ENCODE data around the gene LRRC3.
"Not testable (repeated sequence)": the region's sequence is repeated elsewhere in the genome, so short reads cannot be mapped to it uniquely, and the experiment has no call there.

Gene LRRC3

GRCh38 chr21:44499211-44499560 lies 43.9 kb downstream of the LRRC3 start:
- no peak for DNase-seq

GRCh38 chr21:44499631-44500030 lies 44.3 kb downstream of the LRRC3 start:
- no peak for DNase-seq

GRCh38 chr21:44500111-44500510 lies 44.8 kb downstream of the LRRC3 start:
- DNase-seq = no peak

GRCh38 chr21:44502171-44502958 lies 47.1 kb downstream of the LRRC3 start:
- DNase-seq = no peak

- not testable (repeated sequence) for DNase-seq
Measured at GRCh38 chr21:44503006-44503889, 47.9 kb downstream of the LRRC3 start.

GRCh38 chr21:44503901-44504399 lies 48.6 kb downstream of the LRRC3 start:
- DNase-seq = no peak

- DNase-seq = no peak
Measured at GRCh38 chr21:44505673-44506278, 50.5 kb downstream of the LRRC3 start.

- DNase-seq = no peak
Measured at GRCh38 chr21:44506279-44507255, 51.3 kb downstream of the LRRC3 start.

GRCh38 chr21:44507673-44508425 lies 52.5 kb downstream of the LRRC3 start:
- no peak for DNase-seq

GRCh38 chr21:44508426-44508710 lies 53.1 kb downstream of the LRRC3 start:
- no peak for DNase-seq

- no peak for DNase-seq
Measured at GRCh38 chr21:44508711-44509445, 53.6 kb downstream of the LRRC3 start.

- no peak for DNase-seq
Measured at GRCh38 chr21:44509539-44509938, 54.2 kb downstream of the LRRC3 start.

- DNase-seq = no peak
Measured at GRCh38 chr21:44510109-44510507, 54.8 kb downstream of the LRRC3 start.

GRCh38 chr21:44510508-44511218 lies 55.4 kb downstream of the LRRC3 start:
- DNase-seq = peak; percentile 81

- no peak for DNase-seq
Measured at GRCh38 chr21:44511219-44511937, 56.1 kb downstream of the LRRC3 start.
